HepG2 (cell line): ENCODE data around the gene PTX4. TPM values are rescaled to one million over a fixed set of nuclear protein-coding genes. Genes with fewer than 3 reads are reported as not detected.

Experiments
- ATAC-seq: fragments of 200-7000 bp; cut with Tn5 transposase; 3 replicates; pipeline ENCODE4 v1.9.1; 2020; ENCODE audit warnings: mild to moderate bottlenecking, moderate library complexity
- BruUV-seq: library from RNA; stranded (reverse); fragments of 400-500 nt; replicated peaks from 2 replicates; lab custom pipeline; 2021; lab: Mats Ljungman, UMichigan
- CTCF ChIA-PET: fragments of 300-600 bp; formaldehyde crosslinking; extraction: SDS; loops from one replicate; lab custom pipeline; 2021; ENCODE audit warnings: low total read pairs, inconsistent platforms, low intra/inter-chr PET ratio; lab: Yijun Ruan, JAX
- POLR2A ChIA-PET: fragments of 350-600 bp; sonication (Branson Sonifier 250); formaldehyde crosslinking; loops from one replicate; lab custom pipeline; 2020; ENCODE audit warnings: antibody characterized with exemption, inconsistent platforms; lab: Yijun Ruan, JAX
- DNase-seq: peaks from one replicate; pipeline ENCODE4 v3.0.0-alpha.2; 2015; ENCODE audit warnings: low spot score
- FAIRE-seq: peaks from 3 replicates; lab custom pipeline; 2011; peaks lifted over from hg19 to GRCh38; lab: Jason Lieb, UNC
- H2AFZ ChIP-seq: one replicate; pipeline ENCODE4 v1.6.1; 2011; ENCODE audit warnings: low read length, inconsistent platforms
- H3K27ac ChIP-seq: fragments of 300-600 bp; 3 replicates; pipeline ENCODE4 v1.8.0; 2011; ENCODE audit warnings: mixed run types, mild to moderate bottlenecking, mixed read lengths, low read length, inconsistent platforms; ENCODE audit not compliant: insufficient read depth; ENCODE audit errors: extremely low read length
- H3K27me3 ChIP-seq, 2 experiments: fragments of 200-600 bp in 1 of 2; 2 replicates in 1 of 2; 3 replicates in 1 of 2; pipeline versions ENCODE4 v1.6.0 to v1.8.0; 2011; ENCODE audit warnings: low read length in 2 of 2, mild to moderate bottlenecking in 2 of 2, moderate library complexity in 2 of 2, inconsistent platforms in 1 of 2; ENCODE audit not compliant: insufficient read depth in 2 of 2, control insufficient read depth in 1 of 2
- H3K36me3 ChIP-seq, 2 experiments: fragments of 200-600 bp in 1 of 2; replicated peaks in 1 of 2; 2 replicates in 1 of 2; 3 replicates in 1 of 2; pipeline versions ENCODE4 v1.5.1 to v1.8.0; 2011; ENCODE audit warnings: low read length in 2 of 2, inconsistent platforms in 1 of 2; ENCODE audit not compliant: insufficient read depth in 2 of 2, control insufficient read depth in 1 of 2
- H3K4me1 ChIP-seq: 2 replicates; pipeline ENCODE4 v1.5.1; 2012; ENCODE audit warnings: low read length, inconsistent platforms; ENCODE audit not compliant: insufficient read depth
- H3K4me2 ChIP-seq: 2 replicates; pipeline ENCODE4 v1.6.0; 2011; ENCODE audit warnings: low read depth, low read length, inconsistent platforms
- H3K4me3 ChIP-seq, 3 experiments: fragments of 200-600 bp in 1 of 3; sonication (generic), shearing (Covaris generic) in 1 of 3; replicated peaks in 1 of 3; 2 replicates each; pipeline ENCODE4 v1.5.1; 2011 to 2016; ENCODE audit warnings: low read length in 3 of 3, inconsistent platforms in 2 of 3, low read depth in 2 of 3, mild to moderate bottlenecking in 2 of 3, control low read depth in 1 of 3, mixed read lengths in 1 of 3; ENCODE audit not compliant: insufficient read depth in 1 of 3
- H3K79me2 ChIP-seq: one replicate; pipeline ENCODE4 v1.6.1; 2011; ENCODE audit warnings: low read length, inconsistent platforms; ENCODE audit not compliant: insufficient read depth
- H3K9ac ChIP-seq: 2 replicates; pipeline ENCODE4 v1.6.0; 2011; ENCODE audit warnings: mild to moderate bottlenecking, low read depth, low read length, inconsistent platforms; ENCODE audit not compliant: insufficient read depth
- H3K9me3 ChIP-seq: 2 replicates; pipeline ENCODE4 v1.5.1; 2012; ENCODE audit warnings: mild to moderate bottlenecking, low read length
- H4K20me1 ChIP-seq: 2 replicates; pipeline ENCODE4 v1.6.0; 2011; ENCODE audit warnings: inconsistent platforms, mild to moderate bottlenecking, low read length, moderate library complexity; ENCODE audit not compliant: insufficient read depth
- ASH2L ChIP-seq: fragments of 300-600, 200-600 bp; sonication (generic); IDR thresholded peaks from 2 replicates; pipeline ENCODE4 v1.7.0; 2017; ENCODE audit warnings: low read depth, mild to moderate bottlenecking, moderate library complexity, mixed read lengths, low read length; ENCODE audit not compliant: insufficient read length
- FOXO1 ChIP-seq: sonication (generic); formaldehyde crosslinking; IDR thresholded peaks from 2 replicates; pipeline ENCODE4 v1.4.0; 2020; ENCODE audit warnings: missing genetic modification reagents
- KDM6A ChIP-seq: IDR thresholded peaks from 2 replicates; pipeline ENCODE4 v1.6.1; 2016; ENCODE audit warnings: low read depth
- KLF13 ChIP-seq: sonication (generic); formaldehyde crosslinking; IDR thresholded peaks from 2 replicates; pipeline ENCODE4 v1.4.0; 2020; ENCODE audit warnings: mild to moderate bottlenecking, missing genetic modification reagents
- RNF2 ChIP-seq: fragments of 450-650 bp; conservative IDR thresholded peaks from 2 replicates; pipeline ENCODE4 v1.6.1; 2016; ENCODE audit warnings: low read depth
- SMARCE1 ChIP-seq: fragments of 450-650 bp; IDR thresholded peaks from 2 replicates; pipeline ENCODE4 v1.6.1; 2017; ENCODE audit warnings: borderline replicate concordance
- ZFP62 ChIP-seq: sonication (generic); formaldehyde crosslinking; IDR thresholded peaks from 2 replicates; pipeline ENCODE4 v1.4.0; 2020; ENCODE audit warnings: missing genetic modification reagents
- ZFY ChIP-seq: sonication (generic); formaldehyde crosslinking; IDR thresholded peaks from 2 replicates; pipeline ENCODE4 v1.4.0; 2020; ENCODE audit warnings: missing genetic modification reagents
- ZNF337 ChIP-seq: sonication (generic); formaldehyde crosslinking; IDR thresholded peaks from 2 replicates; pipeline ENCODE4 v1.5.1; 2020; ENCODE audit warnings: missing genetic modification reagents, low read depth, mild to moderate bottlenecking, borderline replicate concordance
- ZNF746 ChIP-seq: sonication (generic); formaldehyde crosslinking; IDR thresholded peaks from 2 replicates; pipeline ENCODE4 v1.8.0; 2022; ENCODE audit warnings: mild to moderate bottlenecking, missing genetic modification reagents
- ZNF773 ChIP-seq: sonication (generic); formaldehyde crosslinking; IDR thresholded peaks from 2 replicates; pipeline ENCODE4 v1.4.0; 2020; ENCODE audit warnings: missing genetic modification reagents, borderline replicate concordance
- ZNF879 ChIP-seq: sonication (generic); formaldehyde crosslinking; IDR thresholded peaks from 2 replicates; pipeline ENCODE4 v1.8.1; 2023; ENCODE audit warnings: missing genetic modification reagents
- WGBS: methylation state at CpG from one replicate; pipeline ENCODE4 v1.1.6; 2017; ENCODE audit warnings: low lambda C conversion rate; 5-methylcytosine and 5-hydroxymethylcytosine counted together
- in situ Hi-C: cut with HindIII; loops from 2 replicates; pipeline ENCODE4 v1.10.0; 2017; ENCODE audit warnings: low pct_unique_long_range_greater_than_20kb; ENCODE audit not compliant: extremely low pct_ligation_motif_present
- intact Hi-C: fragments of 100-400 bp; cut with micrococcal nuclease; formaldehyde crosslinking; loops from one replicate; pipeline ENCODE4 v1.10.0; 2022; ENCODE audit not compliant: unreplicated experiment
- polyA plus RNA-seq, 8 experiments: library from polyadenylated mRNA; depleted of rRNA in 3 of 8; stranded (reverse) in 7 of 8; unstranded in 1 of 8; fragments of >200 nt; fragmentation: Illumina TruSeq in 4 of 8; extraction: Trizol in 4 of 8; gene quantifications; 2 replicates each; pipeline versions ENCODE4 v1.2.1 to v1.2.3, GENCODE V29; 2011 to 2016; ENCODE audit warnings: low read depth in 4 of 8, missing spikeins in 1 of 8, mixed read lengths in 1 of 8; ENCODE audit not compliant: insufficient read depth in 1 of 8
- total RNA-seq, 5 experiments: library from RNA; depleted of rRNA; stranded (reverse); fragments of >200 nt; fragmentation: Illumina TruSeq; extraction: Trizol; gene quantifications; 2 replicates each; pipeline ENCODE4 v1.2.3, GENCODE V29; 2016; ENCODE audit warnings: low read depth in 1 of 5
- TF ChIP-seq, protein P1 (sequence below): sonication (generic); formaldehyde crosslinking; IDR thresholded peaks from 2 replicates; pipeline ENCODE4 v1.4.0; 2020; ENCODE audit warnings: low read depth, mild to moderate bottlenecking, missing genetic modification reagents
- TF ChIP-seq, protein P2 (sequence below): IDR thresholded peaks from 2 replicates; pipeline ENCODE4 v1.6.1; 2018; ENCODE audit warnings: missing genetic modification reagents
- TF ChIP-seq, protein P3 (sequence below): IDR thresholded peaks from 2 replicates; pipeline ENCODE4 v1.4.0; 2020; ENCODE audit warnings: mild to moderate bottlenecking, missing genetic modification reagents
- TF ChIP-seq, protein P4 (sequence below): sonication (generic); formaldehyde crosslinking; IDR thresholded peaks from 2 replicates; pipeline ENCODE4 v1.8.1; 2023; ENCODE audit warnings: mild to moderate bottlenecking, missing genetic modification reagents, borderline replicate concordance
- TF ChIP-seq, protein P5 (sequence below): sonication (generic); formaldehyde crosslinking; IDR thresholded peaks from 2 replicates; pipeline ENCODE4 v1.8.0; 2022; ENCODE audit warnings: mild to moderate bottlenecking, missing genetic modification reagents, moderate library complexity
- TF ChIP-seq, protein P6 (sequence below): sonication (generic); formaldehyde crosslinking; conservative IDR thresholded peaks from 2 replicates; pipeline ENCODE4 v1.8.1; 2023; ENCODE audit warnings: missing genetic modification reagents

Gene PTX4
- total and polyA plus RNA-seq, 2 of the 13 experiments (the other 11 are each of a cell fraction or from before 2014, with no cell fraction given), result 0.04 TPM; not detected in 1

DNA sequence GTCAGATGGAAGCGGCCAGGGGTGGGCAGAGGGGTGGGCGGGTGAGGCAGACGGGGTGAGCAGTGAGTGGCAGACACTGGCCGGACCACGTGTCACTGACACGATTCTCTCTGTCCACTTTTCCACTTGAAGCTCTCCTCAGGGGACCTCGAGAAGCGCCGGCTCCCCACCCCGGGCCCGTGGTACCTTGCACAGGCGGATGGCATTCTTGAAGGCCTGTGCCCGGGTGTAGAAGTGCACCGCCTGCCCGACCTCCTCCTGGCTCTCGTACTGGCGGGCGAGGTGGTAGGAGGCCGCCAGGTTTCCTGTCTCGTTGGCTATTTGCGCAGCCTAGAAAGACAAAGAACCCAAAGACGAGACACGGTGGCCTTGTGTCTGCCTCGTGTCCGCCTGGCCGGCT, 35.6 kb upstream of the PTX4 start:
- no peaks in the 10 kb centered on the region; a peak in 1 of 5 replicates for H3K36me3 ChIP-seq
- H3K9me3 ChIP-seq, result no peaks in the 10 kb centered on the region
- no peak overlapping the region for H3K27ac ChIP-seq
- DNase-seq, result no peak
- ChIA-PET CTCF (no interaction called here), POLR2A (no interaction called here)
- H3K9ac ChIP-seq, result no peak overlapping the region
- no peak overlapping the region for H2AFZ ChIP-seq
- ATAC-seq, result no peak
- intact Hi-C loops, result no loop called here
- H4K20me1 ChIP-seq, result no peaks in the 10 kb centered on the region
- BruUV-seq, result no TSS peak
- 89% methylated on average over 13 of the region's 26 CpGs for WGBS
- in situ Hi-C loops, result no loop called here
- H3K79me2 ChIP-seq, result no peaks in the 10 kb centered on the region
- H3K4me2 ChIP-seq, result no peak overlapping the region
- H3K4me3 ChIP-seq, result no peak overlapping the region
- no peak for FAIRE-seq
- peaks cover 12% of the 10 kb centered on the region for H3K4me1 ChIP-seq
- H3K27me3 ChIP-seq, result no peaks in the 10 kb centered on the region
- TF ChIP-seq, protein P1, sequence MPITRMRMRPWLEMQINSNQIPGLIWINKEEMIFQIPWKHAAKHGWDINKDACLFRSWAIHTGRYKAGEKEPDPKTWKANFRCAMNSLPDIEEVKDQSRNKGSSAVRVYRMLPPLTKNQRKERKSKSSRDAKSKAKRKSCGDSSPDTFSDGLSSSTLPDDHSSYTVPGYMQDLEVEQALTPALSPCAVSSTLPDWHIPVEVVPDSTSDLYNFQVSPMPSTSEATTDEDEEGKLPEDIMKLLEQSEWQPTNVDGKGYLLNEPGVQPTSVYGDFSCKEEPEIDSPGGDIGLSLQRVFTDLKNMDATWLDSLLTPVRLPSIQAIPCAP (CRISPR knock-in tag), result no peak
- TF ChIP-seq ZNF337 (CRISPR knock-in tag), result no peak
- TF ChIP-seq ASH2L, result no peak
- TF ChIP-seq, protein P2, sequence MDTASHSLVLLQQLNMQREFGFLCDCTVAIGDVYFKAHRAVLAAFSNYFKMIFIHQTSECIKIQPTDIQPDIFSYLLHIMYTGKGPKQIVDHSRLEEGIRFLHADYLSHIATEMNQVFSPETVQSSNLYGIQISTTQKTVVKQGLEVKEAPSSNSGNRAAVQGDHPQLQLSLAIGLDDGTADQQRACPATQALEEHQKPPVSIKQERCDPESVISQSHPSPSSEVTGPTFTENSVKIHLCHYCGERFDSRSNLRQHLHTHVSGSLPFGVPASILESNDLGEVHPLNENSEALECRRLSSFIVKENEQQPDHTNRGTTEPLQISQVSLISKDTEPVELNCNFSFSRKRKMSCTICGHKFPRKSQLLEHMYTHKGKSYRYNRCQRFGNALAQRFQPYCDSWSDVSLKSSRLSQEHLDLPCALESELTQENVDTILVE (CRISPR knock-in tag), result no peak
- TF ChIP-seq, protein P3, sequence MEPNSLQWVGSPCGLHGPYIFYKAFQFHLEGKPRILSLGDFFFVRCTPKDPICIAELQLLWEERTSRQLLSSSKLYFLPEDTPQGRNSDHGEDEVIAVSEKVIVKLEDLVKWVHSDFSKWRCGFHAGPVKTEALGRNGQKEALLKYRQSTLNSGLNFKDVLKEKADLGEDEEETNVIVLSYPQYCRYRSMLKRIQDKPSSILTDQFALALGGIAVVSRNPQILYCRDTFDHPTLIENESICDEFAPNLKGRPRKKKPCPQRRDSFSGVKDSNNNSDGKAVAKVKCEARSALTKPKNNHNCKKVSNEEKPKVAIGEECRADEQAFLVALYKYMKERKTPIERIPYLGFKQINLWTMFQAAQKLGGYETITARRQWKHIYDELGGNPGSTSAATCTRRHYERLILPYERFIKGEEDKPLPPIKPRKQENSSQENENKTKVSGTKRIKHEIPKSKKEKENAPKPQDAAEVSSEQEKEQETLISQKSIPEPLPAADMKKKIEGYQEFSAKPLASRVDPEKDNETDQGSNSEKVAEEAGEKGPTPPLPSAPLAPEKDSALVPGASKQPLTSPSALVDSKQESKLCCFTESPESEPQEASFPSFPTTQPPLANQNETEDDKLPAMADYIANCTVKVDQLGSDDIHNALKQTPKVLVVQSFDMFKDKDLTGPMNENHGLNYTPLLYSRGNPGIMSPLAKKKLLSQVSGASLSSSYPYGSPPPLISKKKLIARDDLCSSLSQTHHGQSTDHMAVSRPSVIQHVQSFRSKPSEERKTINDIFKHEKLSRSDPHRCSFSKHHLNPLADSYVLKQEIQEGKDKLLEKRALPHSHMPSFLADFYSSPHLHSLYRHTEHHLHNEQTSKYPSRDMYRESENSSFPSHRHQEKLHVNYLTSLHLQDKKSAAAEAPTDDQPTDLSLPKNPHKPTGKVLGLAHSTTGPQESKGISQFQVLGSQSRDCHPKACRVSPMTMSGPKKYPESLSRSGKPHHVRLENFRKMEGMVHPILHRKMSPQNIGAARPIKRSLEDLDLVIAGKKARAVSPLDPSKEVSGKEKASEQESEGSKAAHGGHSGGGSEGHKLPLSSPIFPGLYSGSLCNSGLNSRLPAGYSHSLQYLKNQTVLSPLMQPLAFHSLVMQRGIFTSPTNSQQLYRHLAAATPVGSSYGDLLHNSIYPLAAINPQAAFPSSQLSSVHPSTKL (CRISPR knock-in tag), result no peak
- no peak for TF ChIP-seq ZNF746 (CRISPR knock-in tag)
- TF ChIP-seq KDM6A (CRISPR knock-in tag), result no peak
- no peak for TF ChIP-seq KLF13 (CRISPR knock-in tag)
- TF ChIP-seq ZFP62 (CRISPR knock-in tag), result no peak
- TF ChIP-seq ZNF773 (CRISPR knock-in tag), result no peak
- TF ChIP-seq, protein P4, sequence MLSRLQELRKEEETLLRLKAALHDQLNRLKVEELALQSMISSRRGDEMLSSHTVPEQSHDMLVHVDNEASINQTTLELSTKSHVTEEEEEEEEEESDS (CRISPR knock-in tag), result no peak
- TF ChIP-seq ZFY (CRISPR knock-in tag), result no peak
- TF ChIP-seq RNF2, result no peak
- no peak for TF ChIP-seq SMARCE1
- TF ChIP-seq, protein P5, sequence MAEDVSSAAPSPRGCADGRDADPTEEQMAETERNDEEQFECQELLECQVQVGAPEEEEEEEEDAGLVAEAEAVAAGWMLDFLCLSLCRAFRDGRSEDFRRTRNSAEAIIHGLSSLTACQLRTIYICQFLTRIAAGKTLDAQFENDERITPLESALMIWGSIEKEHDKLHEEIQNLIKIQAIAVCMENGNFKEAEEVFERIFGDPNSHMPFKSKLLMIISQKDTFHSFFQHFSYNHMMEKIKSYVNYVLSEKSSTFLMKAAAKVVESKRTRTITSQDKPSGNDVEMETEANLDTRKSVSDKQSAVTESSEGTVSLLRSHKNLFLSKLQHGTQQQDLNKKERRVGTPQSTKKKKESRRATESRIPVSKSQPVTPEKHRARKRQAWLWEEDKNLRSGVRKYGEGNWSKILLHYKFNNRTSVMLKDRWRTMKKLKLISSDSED (CRISPR knock-in tag), result no peak
- TF ChIP-seq, protein P6, sequence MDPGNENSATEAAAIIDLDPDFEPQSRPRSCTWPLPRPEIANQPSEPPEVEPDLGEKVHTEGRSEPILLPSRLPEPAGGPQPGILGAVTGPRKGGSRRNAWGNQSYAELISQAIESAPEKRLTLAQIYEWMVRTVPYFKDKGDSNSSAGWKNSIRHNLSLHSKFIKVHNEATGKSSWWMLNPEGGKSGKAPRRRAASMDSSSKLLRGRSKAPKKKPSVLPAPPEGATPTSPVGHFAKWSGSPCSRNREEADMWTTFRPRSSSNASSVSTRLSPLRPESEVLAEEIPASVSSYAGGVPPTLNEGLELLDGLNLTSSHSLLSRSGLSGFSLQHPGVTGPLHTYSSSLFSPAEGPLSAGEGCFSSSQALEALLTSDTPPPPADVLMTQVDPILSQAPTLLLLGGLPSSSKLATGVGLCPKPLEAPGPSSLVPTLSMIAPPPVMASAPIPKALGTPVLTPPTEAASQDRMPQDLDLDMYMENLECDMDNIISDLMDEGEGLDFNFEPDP (CRISPR knock-in tag), result no peak
- TF ChIP-seq ZNF879 (CRISPR knock-in tag), result no peak
- no peak for TF ChIP-seq FOXO1 (CRISPR knock-in tag)
